GM15510 (cell line): ENCODE data around the gene SSB.

Experiments
- POLR2A ChIP-seq: IDR thresholded peaks from 3 replicates; pipeline ENCODE4 v1.6.1; 2011; ENCODE audit warnings: borderline replicate concordance; ENCODE audit not compliant: insufficient read length; ENCODE audit errors: extremely low read depth

The SSB gene

DNA sequence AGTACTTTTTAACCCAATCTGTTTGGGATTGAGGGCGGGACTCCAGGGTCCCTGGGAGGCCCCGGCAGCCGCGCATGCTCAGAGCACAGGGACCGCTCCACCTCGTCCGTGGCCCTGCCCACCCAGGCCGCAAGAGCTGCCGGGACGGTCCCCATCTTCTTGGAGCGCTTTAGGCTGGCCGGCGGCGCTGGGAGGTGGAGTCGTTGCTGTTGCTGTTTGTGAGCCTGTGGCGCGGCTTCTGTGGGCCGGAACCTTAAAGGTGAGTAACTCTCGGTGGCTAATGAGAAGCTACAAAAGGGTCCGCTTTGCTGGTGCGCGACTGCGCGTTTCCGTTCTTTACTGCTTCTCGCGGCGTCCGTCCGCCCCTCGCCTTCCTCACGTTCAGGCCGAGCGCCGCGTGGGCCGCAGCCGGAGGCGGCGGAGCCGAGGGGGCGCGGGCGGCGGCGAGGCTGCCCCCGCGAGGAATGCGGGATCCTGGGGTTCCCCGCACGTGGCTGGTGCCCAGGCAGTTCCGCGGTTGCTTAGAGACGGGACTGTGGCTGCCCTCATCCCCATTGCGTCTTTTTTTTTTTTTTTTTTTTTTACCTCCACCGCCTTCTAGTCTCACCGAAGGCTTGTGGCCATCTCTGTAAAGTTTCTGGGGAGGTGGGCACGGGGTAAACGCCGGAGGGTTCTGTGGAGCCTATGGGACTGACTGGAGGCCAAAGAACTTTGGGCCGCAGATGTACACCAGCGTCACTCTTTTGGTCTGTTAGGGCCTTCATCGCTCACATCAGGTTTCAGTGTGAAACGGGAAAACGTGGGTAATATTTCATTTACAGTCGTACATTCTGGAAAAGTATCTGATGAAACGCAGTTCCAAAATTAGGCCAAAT is at the start of gene SSB:
SSB (plus strand) TSS at position 154 of the 875 bp plus-strand sequence. CDS start 2,090 bp downstream, outside the sequence.
- TF ChIP-seq POLR2A: peak; percentile 88

DNA sequence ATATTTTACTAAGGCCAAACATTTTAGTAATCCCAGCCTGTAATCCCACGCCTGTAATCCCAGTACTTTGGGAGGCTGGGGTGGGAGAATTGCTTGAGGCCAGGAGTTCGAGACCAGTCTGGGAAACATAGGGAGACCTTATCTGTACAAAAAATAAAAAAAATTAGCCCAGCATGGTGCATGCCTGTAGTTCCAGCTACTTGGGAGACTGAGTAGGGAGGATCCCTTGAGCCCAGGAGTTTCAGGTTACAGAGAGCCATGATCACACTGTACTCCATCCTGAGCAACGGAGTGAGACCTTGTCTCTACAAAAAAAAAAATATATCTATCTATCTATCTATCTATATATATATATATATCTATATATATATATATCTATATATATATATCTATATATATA is 45.9 kb upstream of the SSB start:
- no peak for TF ChIP-seq POLR2A

DNA sequence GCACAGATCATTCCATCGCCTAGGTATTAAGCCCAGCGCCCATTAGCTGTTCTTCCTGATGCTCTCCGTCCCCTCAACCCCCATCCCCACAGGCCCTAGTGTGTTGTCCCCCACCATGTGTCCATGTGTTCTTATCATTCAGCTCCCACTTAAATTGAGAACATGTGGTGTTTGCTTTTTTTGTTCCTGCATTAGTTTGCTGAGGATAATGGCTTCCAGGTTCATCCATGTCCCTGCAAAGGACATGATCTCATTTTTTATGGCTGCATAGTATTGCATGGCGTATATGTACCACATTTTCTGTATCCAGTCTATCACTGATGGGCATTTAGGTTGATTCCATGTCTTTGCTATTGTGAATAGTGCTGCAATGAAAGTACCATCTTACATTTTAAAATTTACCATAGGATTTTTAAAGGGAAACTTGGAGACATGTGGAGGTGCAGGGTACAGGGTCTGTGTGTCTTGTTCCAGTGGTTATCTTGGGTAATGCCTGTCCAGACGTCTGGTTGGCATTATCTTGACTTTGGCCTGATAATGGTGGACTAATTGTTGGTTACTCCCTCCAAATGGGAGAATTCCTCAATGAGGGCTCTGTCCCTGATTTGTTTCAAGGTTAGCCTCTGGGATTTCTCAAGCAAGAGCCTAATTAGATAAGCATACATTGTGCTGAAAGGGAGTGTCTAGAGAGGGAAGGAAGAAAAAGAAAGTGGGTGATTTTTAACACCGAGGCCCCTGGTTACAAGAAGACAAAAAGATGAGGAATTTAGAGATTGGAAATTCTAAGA is 43.4 kb upstream of the SSB start:
- TF ChIP-seq POLR2A: no peak

DNA sequence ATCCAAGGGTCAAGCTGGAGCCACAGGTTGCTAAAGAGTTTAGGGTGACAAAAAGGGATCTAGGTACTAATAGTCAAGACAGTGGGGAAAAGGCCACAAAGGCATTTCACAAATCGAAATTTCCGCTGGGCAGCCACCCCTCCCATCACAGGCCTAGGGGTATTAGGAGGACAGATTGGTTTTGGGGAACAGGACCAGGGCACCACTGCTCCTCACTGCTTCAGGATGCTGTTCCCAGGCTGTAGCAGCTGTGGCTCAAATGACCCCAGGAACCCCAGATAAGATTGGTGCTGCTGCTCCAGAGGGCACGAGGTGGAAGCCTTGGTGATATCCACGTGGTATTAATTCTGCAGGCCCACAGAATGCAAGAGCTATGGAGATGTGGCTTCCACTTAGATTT is 42.3 kb upstream of the SSB start:
- TF ChIP-seq POLR2A: no peak

DNA sequence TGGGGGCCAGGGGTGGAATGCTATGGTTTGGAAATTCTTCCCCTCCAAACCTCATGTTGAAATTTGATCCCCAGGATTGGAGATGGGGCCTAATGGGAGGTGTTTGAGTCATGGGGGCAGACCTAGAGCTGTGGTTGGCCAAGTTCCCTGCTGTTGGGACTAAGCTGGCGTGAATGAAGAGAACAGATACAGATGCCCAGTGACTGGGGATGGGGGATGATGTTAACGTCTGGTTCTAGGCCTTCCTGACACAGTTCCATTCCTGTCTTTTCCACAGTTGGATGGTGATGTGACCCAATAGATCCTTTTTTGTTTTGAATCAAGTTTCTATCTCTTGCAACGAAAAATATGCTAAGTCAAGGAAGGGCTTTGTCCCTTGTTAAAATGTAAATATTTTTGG is 41.3 kb upstream of the SSB start:
- no peak for TF ChIP-seq POLR2A

DNA sequence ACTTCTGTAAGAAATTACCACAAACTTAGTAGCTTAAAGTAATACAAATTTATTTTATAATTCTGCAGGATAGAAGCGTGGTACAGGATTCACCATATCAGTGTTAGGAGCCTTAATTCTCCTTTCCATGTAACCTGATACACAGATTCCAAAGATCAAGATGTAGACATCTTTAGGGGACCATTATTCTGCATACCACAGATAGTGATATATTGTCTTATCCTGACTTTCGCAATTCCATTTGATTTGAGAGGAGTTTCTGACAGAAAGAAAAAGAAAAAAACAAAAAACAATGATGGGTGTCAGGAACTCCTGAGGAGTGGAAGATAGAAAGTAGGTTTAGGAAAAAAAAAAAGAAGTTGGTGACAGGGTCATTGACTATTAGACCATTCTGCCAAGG is 40.9 kb upstream of the SSB start:
- no peak for TF ChIP-seq POLR2A

DNA sequence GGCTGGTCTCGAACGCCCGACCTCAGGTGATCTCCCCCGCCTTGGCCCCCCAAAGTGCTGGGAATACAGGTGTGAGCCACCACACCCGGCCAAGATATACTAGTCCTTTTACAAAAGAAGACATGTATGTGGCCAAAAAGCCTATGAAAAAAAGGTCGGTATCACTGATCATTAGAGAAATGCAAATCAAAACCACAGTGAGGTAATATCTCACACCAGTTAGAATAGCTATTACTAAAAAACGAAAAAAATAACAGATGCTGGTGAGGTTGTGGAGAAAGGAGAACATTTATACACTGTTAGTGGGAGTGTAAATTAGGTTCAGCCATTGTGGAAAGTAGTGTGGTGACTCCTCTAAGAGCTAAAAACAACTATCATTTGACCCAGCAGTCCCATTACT is 38.7 kb upstream of the SSB start:
- TF ChIP-seq POLR2A: no peak

DNA sequence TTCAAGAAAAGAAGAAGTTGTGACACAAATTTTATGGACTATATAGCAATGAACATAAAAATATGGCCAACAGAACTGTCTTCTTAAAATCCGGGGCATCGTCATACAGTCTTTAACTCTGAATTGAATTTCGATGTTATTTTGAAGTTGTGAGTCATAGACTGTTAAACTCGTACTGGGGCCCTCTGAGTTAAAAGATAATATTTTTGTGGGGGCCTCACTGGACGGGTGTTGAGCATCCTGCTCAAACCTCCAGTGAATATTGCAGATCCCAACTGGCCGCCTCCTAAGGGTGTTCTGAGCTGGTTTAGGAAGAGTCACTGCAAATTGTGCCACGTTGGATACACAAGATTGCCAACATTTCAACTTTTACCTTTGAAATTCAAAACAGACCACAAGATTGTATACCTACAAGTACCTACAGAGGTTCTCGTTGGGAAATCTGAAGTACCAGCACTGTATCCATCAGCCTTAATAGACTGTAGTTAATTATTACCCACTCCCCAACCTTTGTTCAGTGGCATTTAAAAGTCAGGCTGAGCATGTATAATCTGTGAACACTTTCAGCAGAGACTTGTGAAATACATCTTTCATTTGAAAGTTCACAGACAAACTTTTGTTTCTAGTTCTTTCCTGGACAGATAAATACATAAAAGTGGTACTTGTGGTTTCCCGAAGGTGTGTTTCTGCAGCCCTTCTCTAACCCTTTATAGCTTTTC is 37.3 kb upstream of the SSB start:
- TF ChIP-seq POLR2A: no peak

DNA sequence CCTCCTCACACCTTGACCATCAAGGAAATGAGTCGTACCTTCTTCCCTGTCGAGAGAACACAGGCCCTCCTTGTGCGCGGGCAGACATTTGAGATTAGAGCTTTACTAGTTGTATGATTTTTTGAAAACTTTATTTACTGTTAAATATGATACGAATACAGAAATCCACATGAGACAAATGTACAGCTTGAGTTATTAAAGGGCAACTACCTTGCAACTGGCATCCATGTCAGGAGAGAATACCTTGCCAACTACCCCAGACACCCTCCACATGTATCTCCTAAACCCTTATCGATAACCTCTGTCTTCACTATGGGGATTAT is 36.7 kb upstream of the SSB start:
- TF ChIP-seq POLR2A: no peak

DNA sequence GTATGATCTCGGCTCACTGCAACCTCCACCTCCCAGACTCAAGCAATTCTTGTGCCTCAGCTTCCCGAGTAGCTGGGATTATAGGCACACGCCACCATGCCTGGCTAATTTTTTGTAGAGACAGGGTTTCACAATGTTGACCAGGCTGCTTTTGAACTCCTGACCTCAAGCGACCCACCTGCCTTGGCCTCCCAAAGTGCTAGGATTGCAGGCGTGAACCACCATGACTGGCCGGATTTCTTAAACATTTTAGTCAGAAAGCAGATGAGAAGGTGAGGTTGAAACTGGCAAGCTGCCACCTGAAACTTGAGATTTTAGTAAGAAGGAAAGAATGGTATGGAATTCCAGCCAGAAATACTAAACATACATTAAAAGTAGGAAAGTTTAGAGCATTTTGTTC is 33.1 kb upstream of the SSB start:
- no peak for TF ChIP-seq POLR2A

DNA sequence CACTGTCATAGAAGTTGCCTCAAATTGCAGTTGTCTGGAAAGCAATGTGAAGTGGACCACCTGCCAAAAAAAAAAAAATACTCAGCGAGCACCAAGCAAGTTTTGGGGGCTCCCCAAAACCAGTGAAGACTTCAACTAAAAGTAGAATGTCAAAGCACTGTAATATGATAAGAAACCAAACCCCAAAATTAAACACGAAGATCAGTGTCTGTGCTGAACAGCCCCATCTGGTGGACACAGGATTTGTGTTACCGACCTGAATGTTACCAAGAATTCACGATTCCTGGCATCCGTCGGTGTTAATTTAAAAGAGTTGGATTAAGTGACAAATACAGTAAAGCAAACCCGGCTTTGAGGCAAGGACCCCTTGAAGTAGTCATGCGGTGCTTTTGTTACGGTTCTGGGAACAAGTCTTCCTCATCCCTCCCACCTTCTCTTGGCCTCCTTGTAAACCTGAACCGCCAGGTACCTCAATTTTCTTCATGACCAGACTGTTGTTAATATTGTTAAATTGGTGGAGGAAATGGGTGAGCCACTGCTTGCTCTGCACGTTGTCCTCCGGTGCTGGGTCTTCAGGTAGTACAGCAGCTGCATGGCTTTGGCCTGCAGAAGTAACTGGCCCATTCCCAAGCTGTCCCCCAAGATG is 31.3 kb upstream of the SSB start:
- no peak for TF ChIP-seq POLR2A

DNA sequence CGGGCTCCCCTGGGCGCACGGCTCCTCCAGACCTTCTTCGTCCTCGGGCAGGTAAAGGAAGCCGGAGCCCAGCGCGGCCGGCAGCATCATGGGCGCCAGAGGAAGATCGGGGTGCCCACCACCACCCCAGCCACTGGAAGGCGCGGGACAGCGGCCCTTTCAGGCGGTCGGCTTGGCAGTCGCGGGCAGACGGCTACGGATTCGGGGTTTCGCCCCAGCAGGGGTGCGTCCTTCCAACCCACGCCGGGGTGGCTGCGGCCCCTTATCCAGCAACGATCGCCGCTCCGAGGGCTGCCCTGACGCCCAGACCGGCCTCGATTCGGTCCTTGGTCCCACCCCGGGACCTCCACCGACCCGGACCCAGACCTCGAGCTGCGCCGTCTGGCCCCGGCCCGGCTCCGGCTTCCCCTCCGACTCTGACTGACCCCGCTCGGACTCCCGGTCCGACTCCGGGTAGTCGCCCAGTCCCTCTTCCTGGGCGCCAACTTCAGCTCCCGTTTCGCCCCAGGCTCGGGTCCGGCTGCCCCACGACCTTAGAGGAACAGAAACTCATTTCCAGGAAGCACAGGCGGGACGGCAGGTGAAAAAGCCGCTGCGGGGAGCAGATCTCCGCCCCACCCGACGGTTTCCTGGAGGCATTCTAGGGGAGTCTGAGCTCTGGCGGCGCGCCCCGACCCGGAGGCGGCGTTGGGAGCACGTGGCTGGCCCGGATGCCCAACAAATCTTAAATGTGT is 30.2 kb upstream of the SSB start:
- TF ChIP-seq POLR2A: no peak

DNA sequence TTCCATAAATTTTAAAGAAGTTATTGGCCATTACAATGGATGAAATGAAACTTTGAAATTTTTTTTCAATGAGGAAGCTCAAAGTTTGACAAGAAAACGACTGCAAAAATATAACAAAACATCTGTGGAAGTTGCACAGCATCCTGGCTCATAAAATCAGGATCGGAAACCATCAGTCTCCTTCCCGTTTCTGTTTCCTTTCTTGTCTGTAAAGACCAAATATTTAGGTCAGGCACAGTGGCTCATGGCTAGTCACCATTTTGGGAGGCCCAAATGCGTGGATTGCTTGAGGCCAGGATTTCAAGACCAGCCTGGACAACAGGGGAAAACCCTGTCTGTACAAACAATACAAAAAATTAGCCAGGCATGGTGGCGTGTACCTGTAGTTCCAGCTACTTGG is 27.6 kb upstream of the SSB start:
- no peak for TF ChIP-seq POLR2A

DNA sequence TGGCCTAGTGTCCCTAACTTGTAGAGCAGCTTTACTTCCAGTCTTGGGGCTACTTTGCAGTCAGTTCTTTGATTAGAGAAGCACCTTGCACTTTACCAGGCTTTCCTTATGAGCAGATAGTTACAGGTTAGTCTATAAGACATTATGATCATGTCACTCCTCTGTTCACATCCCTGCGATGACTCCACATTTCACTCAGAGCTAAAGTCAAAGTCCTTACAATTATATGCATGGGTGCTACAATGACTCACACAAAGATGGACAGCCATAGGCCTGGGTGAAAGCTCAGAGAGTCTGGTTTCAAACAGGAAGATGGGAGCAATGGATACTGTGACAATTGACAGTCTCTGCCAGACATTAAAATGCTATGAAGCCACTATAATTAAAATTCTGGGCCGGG is 27.1 kb upstream of the SSB start:
- TF ChIP-seq POLR2A: no peak

DNA sequence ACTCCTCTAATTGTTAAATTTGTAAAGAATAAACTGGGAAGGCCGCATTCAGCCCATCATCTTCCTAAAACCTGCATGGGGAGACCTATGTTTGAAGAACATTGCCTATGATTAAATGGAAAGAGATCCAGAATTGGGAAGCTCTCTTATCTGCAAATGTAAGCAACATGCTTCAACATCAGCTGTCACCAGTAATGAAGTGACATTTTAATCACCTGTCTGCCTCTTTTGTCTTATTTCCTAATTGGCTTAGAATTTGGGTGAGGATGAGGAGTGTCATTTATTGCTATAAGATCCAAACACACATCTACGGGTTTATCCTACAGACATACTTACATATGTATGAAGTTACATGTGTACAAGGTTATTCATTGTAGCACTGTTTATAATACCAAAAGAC is 26.0 kb upstream of the SSB start:
- TF ChIP-seq POLR2A: no peak

DNA sequence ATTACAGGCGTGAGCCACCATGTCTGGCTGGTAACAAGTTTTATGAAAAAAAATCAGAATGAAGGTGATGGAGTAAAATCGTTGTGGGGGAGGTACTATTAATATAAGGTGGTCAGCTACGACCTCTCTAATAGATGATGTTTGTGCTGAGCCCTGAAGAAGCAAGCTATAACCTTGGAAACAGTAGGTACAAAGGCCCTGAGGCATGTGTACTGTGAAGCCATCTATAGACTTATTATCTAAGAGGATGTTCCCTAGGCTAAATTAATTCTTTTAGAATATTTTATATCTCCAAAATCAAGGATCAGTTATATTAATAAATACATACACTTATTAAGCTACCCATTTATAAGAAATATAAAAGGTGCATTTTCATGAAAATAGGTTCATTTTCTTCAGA is 23.3 kb upstream of the SSB start:
- no peak for TF ChIP-seq POLR2A
